Prostate gland (tissue), 2 donors: ENCODE results near the gene CEP85L.

Experiments used
- POLR2A ChIP-seq: fragments of 450-650 bp; IDR thresholded peaks from one replicate; pipeline ENCODE4 v1.6.1; 2016; ENCODE audit warnings: antibody characterized with exemption, mild to moderate bottlenecking
- POLR2AphosphoS5 ChIP-seq: sonication (generic); formaldehyde crosslinking; IDR thresholded peaks from one replicate; pipeline ENCODE4 v1.6.1; 2017; ENCODE audit warnings: antibody characterized with exemption
- TF ChIP-seq, protein P1 (sequence below), 4 experiments: fragments of 200-600 bp in 2 of 4; fragments of 450-650 bp in 2 of 4; sonication (generic) in 2 of 4; IDR thresholded peaks; 1 replicate in 3 of 4; 2 replicates in 1 of 4; pipeline ENCODE4 v1.5.1; 2016 to 2019; ENCODE audit warnings: antibody characterized with exemption in 4 of 4, mild to moderate bottlenecking in 2 of 4, moderate library complexity in 2 of 4

DNA sequence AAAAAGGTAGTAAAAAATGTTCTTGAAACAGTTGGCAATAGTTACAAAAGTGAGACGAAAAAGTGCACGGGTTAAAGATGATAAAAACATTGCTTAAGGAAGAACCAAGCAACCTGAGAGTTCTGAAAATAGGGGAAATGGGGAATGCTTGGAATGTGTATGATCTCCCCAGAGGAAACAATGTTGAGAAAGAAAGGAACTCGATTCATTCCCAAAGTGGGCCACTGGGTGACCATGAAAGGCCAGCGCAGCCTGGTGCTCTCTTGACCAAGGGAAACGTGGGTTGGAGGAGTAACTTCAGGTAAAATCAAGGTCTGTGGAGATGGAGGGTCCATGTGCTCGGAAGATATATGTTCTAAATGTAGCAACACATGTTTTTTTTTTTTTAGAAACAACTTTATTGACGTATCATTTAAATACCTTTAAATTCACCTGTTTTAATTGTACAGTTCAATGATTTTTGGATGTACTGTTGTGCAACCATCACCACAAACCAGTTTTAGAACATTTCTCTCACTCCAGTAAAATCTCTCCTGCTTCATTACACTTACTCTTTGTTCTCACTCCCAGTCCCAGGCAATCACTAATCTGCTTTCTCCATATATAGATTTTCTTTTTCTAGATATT, 34.5 kb upstream of the CEP85L start:
- TF ChIP-seq POLR2A (no peak), POLR2AphosphoS5 (no peak)
- TF ChIP-seq, protein P1, sequence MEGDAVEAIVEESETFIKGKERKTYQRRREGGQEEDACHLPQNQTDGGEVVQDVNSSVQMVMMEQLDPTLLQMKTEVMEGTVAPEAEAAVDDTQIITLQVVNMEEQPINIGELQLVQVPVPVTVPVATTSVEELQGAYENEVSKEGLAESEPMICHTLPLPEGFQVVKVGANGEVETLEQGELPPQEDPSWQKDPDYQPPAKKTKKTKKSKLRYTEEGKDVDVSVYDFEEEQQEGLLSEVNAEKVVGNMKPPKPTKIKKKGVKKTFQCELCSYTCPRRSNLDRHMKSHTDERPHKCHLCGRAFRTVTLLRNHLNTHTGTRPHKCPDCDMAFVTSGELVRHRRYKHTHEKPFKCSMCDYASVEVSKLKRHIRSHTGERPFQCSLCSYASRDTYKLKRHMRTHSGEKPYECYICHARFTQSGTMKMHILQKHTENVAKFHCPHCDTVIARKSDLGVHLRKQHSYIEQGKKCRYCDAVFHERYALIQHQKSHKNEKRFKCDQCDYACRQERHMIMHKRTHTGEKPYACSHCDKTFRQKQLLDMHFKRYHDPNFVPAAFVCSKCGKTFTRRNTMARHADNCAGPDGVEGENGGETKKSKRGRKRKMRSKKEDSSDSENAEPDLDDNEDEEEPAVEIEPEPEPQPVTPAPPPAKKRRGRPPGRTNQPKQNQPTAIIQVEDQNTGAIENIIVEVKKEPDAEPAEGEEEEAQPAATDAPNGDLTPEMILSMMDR (IDR thresholded peaks at IDR 0.05), result no peak
